ENCODE measurements around the gene SPDYE18.
A peak's percentile ranks its signal among the peaks of the same experiment; 100 is the strongest.
"Not testable (repeated sequence)": the region's sequence is repeated elsewhere in the genome, so short reads cannot be mapped to it uniquely, and the experiment has no call there.

The SPDYE18 gene

DNA sequence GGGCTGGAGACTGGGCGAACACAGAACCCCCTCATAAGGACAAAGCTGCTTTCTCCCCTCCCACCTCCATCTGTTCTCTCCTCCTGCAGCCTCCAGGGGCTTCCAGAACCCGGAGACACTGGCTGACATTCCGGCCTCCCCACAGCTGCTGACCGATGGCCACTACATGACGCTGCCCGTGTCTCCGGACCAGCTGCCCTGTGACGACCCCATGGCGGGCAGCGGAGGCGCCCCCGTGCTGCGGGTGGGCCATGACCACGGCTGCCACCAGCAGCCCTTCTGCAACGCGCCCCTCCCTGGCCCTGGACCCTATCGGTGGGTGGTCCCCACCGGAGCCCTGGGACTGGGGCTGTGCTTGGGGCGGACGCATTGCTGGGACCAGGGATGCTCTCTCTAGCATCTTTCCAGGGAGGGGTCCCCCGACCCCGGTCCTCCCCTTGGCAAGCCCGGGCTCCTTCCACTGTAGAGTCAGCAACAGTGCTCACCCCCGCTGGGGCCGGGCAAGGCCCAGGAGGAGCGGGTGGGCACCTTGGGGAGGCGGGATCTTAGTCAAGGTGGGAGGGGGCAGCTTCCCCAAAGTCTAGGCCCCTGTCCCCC, 56.8 kb downstream of the SPDYE18 start:
- not testable (repeated sequence) for DNase-seq

DNA sequence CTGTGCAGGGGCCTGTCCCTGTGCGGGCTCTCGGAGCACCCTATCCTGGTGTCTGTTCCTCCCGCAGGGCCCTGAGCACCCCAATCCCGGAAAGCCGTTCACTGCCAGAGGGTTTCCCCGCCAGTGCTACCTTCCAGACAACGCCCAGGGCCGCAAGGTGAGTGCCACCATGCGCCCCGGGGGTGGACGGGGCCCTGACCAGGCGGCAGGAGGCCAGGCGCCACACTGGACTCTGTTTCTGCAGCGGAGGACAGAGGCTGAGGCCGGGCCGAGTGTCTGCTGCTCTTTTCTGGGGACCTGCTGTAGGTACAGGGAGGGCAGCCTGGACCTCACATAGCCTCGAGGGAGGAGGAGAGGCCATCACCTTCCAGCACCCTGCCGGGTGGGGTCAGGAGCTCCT, 58.2 kb downstream of the SPDYE18 start:
- not testable (repeated sequence) for DNase-seq

DNA sequence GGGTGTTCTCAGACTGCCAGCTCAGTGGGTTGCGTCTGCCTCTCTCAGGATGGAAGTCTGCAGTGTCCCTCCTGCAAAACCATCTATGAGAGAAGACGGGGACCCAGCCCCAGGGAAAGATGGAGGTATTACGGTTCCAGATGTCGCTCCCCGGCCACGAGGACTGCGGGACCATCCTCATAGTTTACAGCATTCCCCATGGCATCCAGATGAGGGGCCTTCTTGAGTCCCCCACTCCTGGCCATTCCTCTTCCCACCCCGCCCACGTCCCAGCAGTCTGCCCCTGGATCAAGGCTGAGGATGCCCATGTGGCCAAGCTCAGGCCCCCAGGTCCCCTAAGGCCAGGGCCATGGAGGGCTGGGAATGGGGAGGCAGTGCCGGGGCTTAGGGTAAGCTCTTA, 59.1 kb downstream of the SPDYE18 start:
- not testable (repeated sequence) for DNase-seq

DNA sequence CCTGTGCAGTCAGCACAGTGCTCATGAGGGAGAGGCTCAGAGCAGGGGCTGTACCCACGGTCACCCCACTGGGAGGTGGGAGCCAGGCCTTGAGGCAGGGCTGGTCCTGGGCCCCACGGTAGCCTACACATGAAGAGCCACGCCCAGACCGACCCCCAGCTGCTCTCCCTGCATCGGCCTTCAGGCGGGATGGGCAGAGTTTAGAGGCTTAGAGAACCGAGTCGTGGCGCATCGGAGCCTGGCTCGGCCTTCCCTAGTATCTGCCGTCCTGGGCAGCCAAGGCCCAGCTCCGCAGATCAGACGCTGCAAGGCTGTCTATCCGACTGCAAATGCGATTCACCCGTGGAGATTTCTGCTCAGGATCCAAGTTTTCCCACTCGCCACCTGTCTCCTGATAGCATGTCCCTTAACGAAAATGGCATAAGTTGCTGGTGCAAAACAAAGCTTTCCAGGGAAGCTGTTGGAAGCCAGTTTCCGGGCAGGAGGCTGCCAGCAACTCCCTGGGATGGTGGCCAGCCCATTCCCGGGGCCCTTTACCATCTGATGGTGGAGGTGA, 59.6 kb downstream of the SPDYE18 start:
- peak in 1 of 2 experiments; percentile 47 for DNase-seq

DNA sequence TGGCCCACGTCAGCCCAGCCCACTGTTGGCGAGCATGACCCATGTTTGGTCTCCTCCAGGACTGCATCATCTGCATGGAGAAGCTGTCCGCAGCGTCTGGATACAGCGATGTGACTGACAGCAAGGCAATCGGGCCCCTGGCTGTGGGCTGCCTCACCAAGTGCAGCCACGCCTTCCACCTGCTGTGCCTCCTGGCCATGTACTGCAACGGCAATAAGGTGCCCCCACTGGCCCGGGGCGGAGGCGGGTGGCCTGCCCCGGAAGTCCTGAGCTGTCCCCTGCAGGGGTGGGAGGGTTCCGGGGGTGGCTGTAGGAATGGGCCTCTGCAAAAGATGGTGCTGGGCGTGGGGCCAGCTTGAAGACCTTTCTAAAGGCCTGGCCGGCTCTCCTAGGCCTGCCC, 60.3 kb downstream of the SPDYE18 start:
- not testable (repeated sequence) for DNase-seq
